HG03159 (cell line): ENCODE results near the gene IL1RAPL1.

ENCODE experiments used
- ATAC-seq: cut with Tn5 transposase; IDR thresholded peaks from one replicate; pipeline ENCODE4 v1.9.1; 2021; ENCODE audit warnings: mild to moderate bottlenecking, moderate library complexity; ENCODE audit not compliant: unreplicated experiment

Gene IL1RAPL1

GRCh38 chrX:28626515-28626914 is 39.3 kb downstream of the IL1RAPL1 start:
- ATAC-seq: no peak

- ATAC-seq: no peak
These were observed 40.9 kb downstream of the IL1RAPL1 start for GRCh38 chrX:28628120-28628519.

DNA sequence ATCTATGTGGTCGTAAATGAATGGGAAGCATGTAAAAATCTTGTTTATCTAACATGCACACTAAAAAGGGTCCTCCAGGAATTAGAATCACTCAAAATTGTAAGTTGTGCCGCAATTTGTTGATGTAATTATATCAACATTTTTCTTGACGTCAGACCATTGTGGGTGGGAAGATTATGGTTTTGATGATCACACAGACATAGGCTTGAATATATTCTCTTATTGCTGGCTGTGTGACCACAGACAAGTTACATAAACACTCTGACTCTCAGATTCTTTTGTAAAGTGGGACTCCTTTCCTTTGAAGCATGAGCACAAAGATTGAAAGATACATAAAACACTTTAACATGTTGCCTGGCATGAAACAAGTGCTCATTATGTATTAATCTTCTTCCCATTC is 51.5 kb downstream of the IL1RAPL1 start:
- ATAC-seq: no peak

GRCh38 chrX:28639451-28639850 is 52.2 kb downstream of the IL1RAPL1 start:
- no peak for ATAC-seq

DNA sequence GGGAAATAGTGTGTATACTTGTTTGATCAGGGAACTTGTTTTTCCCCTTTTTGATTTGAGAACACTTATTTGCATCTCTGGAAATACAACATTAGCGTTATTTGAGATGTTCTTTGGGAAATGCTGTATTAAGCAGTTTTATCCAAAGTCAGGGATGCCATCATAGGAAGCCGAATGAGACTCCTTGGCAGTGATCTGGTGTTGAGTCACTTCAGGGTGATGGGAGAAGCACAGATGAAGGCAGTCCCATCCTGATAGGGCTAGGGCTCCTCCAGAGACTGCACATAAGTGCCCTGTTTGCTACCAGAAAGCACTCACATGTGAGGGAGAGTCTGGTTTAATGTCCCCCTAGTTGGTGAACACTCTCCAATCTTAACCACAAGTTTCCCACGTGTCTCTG is 62.3 kb downstream of the IL1RAPL1 start:
- ATAC-seq: no peak

- no peak for ATAC-seq
These were observed 63.9 kb downstream of the IL1RAPL1 start for GRCh38 chrX:28651186-28651585.

DNA sequence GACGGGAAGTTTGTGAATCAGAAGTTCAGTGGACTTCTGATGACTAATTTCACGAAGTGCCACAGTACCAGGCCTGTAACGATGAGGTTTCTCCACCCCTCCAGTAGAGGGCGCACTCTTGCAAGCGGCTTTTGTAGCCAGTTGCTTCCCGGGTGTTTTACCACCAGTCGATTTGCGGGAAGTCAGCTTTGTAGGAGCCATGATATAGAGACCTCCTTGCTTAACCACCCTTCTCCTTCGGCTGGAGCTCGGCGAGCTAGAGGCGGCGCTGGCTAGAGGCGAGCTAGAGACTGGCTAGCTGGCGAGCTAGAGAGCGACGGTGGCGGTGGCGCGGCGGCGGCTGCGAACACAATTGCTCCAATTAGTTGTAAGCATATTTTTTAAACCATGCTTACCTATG is 72.0 kb downstream of the IL1RAPL1 start:
- ATAC-seq: no peak

DNA sequence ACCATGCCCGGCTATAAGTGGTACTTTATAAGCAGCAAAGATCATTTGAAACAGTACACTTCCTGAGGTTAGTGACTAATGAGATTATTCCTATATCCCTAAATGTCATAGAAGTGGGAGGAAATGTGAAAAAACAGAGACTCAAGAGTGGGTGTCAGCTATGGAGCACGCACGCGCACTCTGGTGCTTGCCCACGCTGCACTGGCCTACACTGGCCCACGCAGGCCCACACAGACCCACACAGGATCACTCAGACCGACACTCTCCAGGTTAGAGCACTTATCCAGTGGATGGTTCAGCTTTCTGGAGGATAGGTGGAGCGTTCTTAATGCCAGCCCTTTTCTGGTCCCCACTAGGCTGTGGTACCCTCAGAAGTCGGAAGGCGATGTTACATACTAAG is 78.5 kb downstream of the IL1RAPL1 start:
- ATAC-seq: no peak

- no peak for ATAC-seq
These were observed 81.1 kb downstream of the IL1RAPL1 start for GRCh38 chrX:28668303-28668702.

- ATAC-seq: no peak
These were observed 81.7 kb downstream of the IL1RAPL1 start for GRCh38 chrX:28668957-28669356.

- ATAC-seq: no peak
These were observed 82.8 kb downstream of the IL1RAPL1 start for GRCh38 chrX:28670074-28670473.

DNA sequence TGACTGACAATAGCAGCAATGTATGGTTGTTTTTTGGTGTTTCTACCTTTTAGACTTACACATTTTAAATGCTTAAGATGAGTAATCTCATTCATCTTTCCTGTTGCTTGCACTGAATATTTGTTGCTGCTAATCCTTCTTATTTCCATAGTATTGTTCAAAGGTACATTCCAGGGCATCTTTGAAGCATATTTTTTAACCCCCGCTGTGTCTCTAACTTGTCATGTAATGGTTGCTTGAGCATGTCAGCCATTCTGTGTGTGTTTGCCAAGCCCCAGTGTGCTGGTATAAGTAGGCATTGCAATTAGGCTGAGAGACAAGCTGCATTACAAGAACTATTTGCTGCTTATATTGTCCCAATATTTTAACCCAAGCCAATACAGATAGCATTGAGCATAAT is 87.9 kb downstream of the IL1RAPL1 start:
- no peak for ATAC-seq

DNA sequence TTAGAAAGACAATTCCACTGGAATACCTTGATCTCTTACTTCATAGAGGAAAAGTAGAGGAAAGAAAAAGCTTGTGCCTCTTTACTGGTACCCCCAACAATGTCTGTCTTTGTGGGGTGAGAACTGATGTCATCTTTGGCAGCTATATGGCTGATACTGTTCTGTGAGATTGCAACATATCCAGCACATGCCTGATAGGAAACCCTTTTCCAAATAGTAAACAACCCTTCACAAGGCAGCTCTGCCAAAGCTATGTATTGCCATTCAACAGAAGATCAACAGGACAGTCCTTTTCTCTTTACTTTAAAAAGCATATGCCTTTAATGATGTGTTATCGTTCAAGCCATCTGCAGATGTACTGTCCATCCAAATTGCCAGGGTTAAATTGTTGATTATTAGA is 105.9 kb downstream of the IL1RAPL1 start:
- ATAC-seq: no peak

GRCh38 chrX:28697732-28698131 is 110.5 kb downstream of the IL1RAPL1 start:
- ATAC-seq: no peak

- no peak for ATAC-seq
These were observed 114.0 kb downstream of the IL1RAPL1 start for GRCh38 chrX:28701222-28701621.

DNA sequence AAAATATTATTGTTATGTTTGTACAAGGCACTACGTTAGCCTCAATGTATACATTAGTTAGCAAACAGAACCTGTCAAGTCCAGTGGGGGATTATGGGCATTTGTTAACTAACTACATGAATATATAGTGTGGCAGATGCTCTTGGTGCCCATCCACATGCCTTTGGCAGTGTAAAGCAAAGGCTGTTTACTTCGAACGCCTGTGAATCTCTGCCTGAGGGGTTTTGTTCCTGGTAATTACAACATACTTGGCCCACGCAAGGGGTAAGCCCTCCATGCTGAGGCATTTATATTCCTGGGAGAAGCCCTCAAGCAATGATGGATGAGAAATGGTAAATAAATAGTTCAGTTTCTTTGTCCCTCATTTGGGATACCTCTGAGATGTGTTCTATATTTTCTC is 119.7 kb downstream of the IL1RAPL1 start:
- ATAC-seq: no peak

DNA sequence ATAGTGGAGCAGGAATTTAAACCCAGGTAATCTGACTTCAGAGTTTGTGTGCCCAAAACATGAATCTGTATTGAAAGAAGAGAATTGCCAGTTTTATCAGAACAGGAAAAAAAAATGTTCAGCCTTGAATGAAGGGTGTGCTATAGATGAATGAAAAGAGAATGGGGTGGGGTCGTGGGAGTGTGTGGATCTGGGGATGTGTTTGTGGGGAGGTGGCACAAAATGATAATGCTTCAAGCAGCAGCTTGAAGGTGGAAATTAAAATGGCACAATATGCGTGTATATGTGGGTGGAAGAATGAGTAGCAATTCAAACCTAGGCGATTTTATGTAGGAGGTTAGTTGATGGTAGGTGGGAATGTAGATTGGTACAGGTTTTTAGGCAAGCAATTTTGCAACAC is 122.2 kb downstream of the IL1RAPL1 start:
- ATAC-seq: no peak

DNA sequence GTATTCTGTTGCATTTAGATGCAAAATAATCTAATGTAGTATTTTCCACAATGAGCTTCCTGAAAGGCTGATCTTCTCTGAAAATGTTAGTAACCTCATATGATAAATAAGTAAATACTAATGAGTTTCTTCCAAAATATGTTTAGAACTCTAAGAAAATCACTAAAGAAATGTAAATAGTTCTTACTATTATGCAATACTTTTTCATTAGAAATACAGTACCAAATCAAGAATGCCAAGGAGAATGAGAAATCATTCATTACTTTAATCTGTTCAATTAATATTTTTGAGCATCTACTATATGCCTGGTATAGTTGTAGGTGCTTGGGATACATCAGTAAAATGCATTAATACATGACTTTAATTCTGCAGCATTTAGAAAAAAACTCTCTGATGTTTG is 130.6 kb downstream of the IL1RAPL1 start:
- ATAC-seq: no peak

GRCh38 chrX:28718450-28718849 is 131.2 kb downstream of the IL1RAPL1 start:
- ATAC-seq: no peak

DNA sequence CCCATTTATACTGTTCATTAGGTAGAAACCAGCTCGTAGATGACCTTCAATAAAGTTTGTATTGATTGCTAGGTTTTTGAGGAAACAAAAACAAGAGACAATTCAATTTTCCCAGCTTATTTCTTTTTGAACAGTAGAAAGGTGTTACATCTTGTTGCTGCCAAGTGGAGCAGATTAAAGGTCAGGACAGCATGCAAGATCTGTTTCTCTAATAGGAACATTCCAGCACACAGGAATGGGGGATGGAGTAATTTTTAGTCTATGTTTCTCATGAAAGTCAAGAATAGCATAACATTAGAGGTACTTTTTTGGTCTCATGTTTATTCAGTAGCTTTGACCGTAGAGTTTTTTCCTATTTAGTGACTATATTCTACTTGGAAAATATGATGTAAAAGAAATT is 132.4 kb downstream of the IL1RAPL1 start:
- no peak for ATAC-seq

DNA sequence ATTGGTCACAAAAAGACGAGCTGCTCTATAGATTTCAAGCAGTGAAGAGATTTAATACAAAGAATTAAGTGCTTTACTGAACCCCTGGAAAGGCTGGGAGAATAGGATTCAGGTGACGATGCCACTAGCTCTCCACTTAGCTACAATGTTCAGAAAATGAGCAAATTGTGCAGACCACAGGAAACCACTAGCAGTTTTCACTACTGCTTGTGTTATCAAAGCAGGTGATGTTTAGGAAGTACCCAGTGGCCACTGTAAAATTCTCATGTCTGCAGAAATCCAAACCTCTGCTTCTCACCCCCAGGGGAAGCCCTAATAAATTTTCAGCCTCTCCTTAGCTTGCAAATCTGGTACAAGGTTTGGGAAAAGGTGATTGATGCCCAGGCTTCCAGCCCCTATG is 165.1 kb downstream of the IL1RAPL1 start:
- no peak for ATAC-seq

DNA sequence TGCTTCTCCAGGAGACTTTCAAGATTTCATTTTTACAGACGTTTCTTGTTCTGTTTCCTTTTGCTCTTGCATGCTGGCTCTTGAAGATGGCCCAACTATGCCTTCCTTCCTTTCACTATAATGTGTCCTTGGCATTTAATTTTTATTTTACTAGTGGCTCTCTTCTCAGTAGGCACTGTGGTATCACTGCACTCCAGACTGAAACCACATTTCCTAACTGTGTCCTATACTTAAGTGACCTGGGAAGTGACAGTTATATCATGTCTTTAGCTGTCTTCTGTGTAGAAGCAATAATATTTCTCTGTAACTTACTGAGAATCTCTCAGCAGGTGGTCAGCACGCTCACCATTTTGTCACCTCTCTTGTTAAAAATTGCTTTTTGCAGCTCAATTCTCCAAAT is 168.9 kb downstream of the IL1RAPL1 start:
- no peak for ATAC-seq

GRCh38 chrX:28756647-28757046 is 169.4 kb downstream of the IL1RAPL1 start:
- no peak for ATAC-seq

GRCh38 chrX:28757290-28757689 is 170.0 kb downstream of the IL1RAPL1 start:
- no peak for ATAC-seq
